Nephron progenitor cell (in vitro differentiated cells): ENCODE results near the gene DYNC1H1.

ENCODE experiments used
- DNase-seq: peaks from one replicate; pipeline ENCODE4 v3.0.0; 2021
- H3K27ac Mint-ChIP-seq: 2 replicates; pipeline ENCODE4 v1.8.0; 2021; ENCODE audit warnings: mild to moderate bottlenecking, moderate library complexity, mixed read lengths
- H3K27me3 Mint-ChIP-seq: 2 replicates; pipeline ENCODE4 v1.8.0; 2021; ENCODE audit warnings: mild to moderate bottlenecking, low read depth, mixed read lengths; ENCODE audit not compliant: poor library complexity
- H3K36me3 Mint-ChIP-seq: 2 replicates; pipeline ENCODE4 v1.8.0; 2021; ENCODE audit warnings: low read depth, mixed read lengths
- H3K4me1 Mint-ChIP-seq: 2 replicates; pipeline ENCODE4 v1.8.0; 2021; ENCODE audit warnings: mixed read lengths
- H3K4me3 Mint-ChIP-seq: 2 replicates; pipeline ENCODE4 v1.8.0; 2021; ENCODE audit warnings: mild to moderate bottlenecking, moderate library complexity, mixed read lengths
- H3K9me3 Mint-ChIP-seq: 2 replicates; pipeline ENCODE4 v1.8.0; 2021; ENCODE audit warnings: mild to moderate bottlenecking, moderate library complexity, mixed read lengths
- TF ChIP-seq, protein P1 (sequence below): fragments of 200-600 bp; sonication (generic); IDR thresholded peaks from 2 replicates; pipeline ENCODE4 v1.5.0; 2021; ENCODE audit warnings: antibody characterized with exemption

Gene DYNC1H1

DNA sequence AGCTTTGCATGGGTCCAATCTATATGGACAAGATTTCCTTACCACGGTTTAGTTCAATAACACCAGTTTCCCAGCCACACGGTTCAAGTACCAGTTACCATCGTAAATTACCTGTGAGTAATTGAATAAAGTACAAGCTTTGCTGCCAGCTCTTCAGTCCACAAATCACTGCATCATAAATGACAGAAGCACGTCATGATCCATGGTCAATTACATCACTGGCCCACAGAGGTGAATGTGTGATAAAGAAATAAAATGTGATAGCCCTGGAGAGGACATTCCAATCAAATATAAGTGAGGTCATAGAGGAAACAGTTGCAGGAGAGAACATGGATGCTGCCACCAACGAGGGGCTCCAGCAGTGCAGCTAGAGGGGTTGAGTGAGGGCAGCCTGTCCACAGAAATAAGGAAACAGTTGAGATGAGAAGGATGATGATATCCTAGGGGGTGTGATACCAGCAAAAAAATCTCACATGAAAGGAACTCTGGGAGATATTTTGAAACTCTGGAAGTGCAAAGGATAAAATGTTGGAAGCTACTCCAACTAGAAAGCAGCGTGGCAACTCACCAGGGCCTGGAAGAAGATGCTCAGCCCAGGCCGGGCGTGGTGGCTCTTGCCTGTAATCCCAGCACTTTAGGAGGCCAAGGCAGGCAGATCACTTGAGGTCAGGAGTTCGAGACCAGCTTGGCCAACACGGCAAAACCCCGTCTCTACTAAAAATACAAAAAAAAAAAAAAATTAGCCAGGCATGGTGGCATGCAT is 5.8 kb upstream of the DYNC1H1 start:
- DNase-seq: no peak
- no peak overlapping the region for H3K27ac Mint-ChIP-seq
- H3K9me3 Mint-ChIP-seq: no peaks in the 10 kb centered on the region
- TF ChIP-seq, protein P1, sequence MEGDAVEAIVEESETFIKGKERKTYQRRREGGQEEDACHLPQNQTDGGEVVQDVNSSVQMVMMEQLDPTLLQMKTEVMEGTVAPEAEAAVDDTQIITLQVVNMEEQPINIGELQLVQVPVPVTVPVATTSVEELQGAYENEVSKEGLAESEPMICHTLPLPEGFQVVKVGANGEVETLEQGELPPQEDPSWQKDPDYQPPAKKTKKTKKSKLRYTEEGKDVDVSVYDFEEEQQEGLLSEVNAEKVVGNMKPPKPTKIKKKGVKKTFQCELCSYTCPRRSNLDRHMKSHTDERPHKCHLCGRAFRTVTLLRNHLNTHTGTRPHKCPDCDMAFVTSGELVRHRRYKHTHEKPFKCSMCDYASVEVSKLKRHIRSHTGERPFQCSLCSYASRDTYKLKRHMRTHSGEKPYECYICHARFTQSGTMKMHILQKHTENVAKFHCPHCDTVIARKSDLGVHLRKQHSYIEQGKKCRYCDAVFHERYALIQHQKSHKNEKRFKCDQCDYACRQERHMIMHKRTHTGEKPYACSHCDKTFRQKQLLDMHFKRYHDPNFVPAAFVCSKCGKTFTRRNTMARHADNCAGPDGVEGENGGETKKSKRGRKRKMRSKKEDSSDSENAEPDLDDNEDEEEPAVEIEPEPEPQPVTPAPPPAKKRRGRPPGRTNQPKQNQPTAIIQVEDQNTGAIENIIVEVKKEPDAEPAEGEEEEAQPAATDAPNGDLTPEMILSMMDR: no peak
- no peaks in the 10 kb centered on the region for H3K36me3 Mint-ChIP-seq
- no peak overlapping the region for H3K4me3 Mint-ChIP-seq
- peaks cover 10% of the 10 kb centered on the region for H3K27me3 Mint-ChIP-seq
- H3K4me1 Mint-ChIP-seq: peaks cover 6% of the 10 kb centered on the region

DNA sequence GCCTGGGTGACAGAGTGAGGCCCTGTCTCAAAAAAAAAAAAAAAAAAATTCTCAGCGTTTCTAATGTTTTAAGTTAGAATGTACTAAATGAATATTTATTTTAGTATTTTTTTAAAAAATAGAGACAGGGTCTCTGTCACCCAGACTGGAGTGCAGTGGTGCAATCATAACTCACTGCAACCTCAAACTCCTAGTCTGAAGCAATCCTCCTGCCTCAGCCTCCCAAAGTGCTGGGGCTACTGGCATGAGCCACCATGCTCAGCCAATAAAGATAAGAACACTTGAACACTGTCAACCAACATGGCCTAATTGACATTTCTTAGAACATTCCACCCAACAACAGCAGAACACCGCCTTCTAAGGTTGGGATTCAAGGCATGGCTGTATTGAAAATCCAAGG is 5.1 kb upstream of the DYNC1H1 start:
- Mint-ChIP-seq H3K27me3 (peaks cover 10% of the 10 kb centered on the region), H3K9me3 (no peaks in the 10 kb centered on the region), H3K4me3 (no peak overlapping the region), H3K27ac (no peak overlapping the region), H3K36me3 (no peaks in the 10 kb centered on the region), H3K4me1 (peaks cover 12% of the 10 kb centered on the region)
- TF ChIP-seq, protein P1: no peak
- no peak for DNase-seq

DNA sequence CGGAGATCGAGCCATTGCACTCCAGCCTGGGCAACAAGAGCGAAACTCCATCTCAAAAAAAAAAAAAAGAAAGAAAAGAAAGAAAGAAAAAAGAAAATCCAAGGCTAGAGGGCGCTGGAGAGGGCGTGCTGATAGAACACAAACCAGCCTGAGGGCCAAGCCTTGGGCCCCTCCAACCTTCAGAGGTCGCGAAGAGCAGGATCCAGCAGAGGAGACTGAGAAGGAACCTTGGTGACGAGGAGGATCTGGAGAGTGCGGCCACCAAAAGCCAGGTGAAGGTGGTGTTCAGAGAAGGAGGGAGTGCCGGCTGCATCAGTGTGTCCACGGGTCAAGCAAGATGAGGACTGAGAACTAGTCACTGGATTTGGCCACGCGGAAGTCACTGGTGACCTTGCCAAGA is 4.1 kb upstream of the DYNC1H1 start:
- Mint-ChIP-seq H3K4me1 (peaks cover 12% of the 10 kb centered on the region), H3K27me3 (peaks cover 10% of the 10 kb centered on the region), H3K36me3 (no peaks in the 10 kb centered on the region), H3K9me3 (no peaks in the 10 kb centered on the region), H3K27ac (no peak overlapping the region), H3K4me3 (no peak overlapping the region)
- DNase-seq: no peak
- TF ChIP-seq, protein P1: peak; percentile 34

GRCh38 chr14:101961011-101961721 is 3.2 kb upstream of the DYNC1H1 start:
- H3K27ac Mint-ChIP-seq: no peak overlapping the region
- H3K4me3 Mint-ChIP-seq: no peak overlapping the region
- H3K4me1 Mint-ChIP-seq: peaks cover 19% of the 10 kb centered on the region
- no peaks in the 10 kb centered on the region for H3K36me3 Mint-ChIP-seq
- no peaks in the 10 kb centered on the region for H3K9me3 Mint-ChIP-seq
- H3K27me3 Mint-ChIP-seq: peaks cover 10% of the 10 kb centered on the region
- TF ChIP-seq, protein P1: peak; percentile 91
- peak; percentile 76 for DNase-seq

DNA sequence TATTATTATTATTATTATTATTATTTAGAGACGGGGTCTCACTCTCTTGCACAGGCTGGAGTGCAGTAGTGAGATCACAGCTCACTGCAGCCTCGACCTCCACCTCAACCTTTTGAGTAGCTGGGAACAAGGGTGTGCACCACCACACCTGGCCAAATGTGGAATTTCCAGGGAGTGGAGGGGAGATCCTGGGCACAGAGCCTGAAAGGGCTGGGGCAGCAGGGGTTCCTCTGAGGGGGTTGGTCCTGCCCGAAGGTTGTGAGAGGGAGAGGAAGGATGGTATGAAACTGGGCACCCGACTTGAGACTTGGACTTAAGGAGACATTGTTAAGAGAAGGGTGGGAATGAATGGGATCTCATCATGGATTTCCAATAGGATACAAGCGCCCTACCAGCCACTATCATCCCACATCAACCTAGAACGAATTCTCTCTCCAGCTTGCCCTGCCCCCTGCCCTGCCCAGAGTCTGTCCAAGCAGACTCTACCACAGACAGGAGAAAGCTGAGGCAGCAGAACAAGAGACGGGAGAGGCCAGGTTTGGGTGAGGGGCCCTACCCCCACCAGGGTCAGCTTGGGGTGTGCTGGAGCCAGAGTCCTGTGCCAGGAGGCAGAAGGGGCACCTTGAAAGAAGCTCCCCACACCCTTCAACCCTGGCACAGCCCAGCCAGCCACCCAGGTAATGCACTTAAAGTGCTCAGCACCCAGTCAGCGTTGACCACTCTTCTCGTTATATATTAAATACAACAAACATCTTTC is 2.4 kb upstream of the DYNC1H1 start:
- no peak overlapping the region for H3K27ac Mint-ChIP-seq
- no peak for DNase-seq
- peaks cover 26% of the 10 kb centered on the region for H3K4me1 Mint-ChIP-seq
- TF ChIP-seq, protein P1: no peak
- no peaks in the 10 kb centered on the region for H3K9me3 Mint-ChIP-seq
- peaks cover 7% of the 10 kb centered on the region for H3K27me3 Mint-ChIP-seq
- no peak overlapping the region for H3K4me3 Mint-ChIP-seq
- no peaks in the 10 kb centered on the region for H3K36me3 Mint-ChIP-seq
